Stimulated activated CD4-positive, alpha-beta T cell treated with anti-CD3 and anti-CD28 coated beads, Interleukin-15, amount 100 ng/mL, for 48 hours (primary cell): ENCODE results near the gene NSFL1C.

Source experiments
- DNase-seq, 2 donors: peaks; one replicate each; pipeline ENCODE4 v3.0.0-alpha.2; 2020; ENCODE audit warnings: low read depth in 2 of 2

The NSFL1C gene

GRCh38 chr20:1460275-1460674, 6.4 kb downstream of the NSFL1C start:
- no peak for DNase-seq

- no peak for DNase-seq
These were observed 8.7 kb downstream of the NSFL1C start for GRCh38 chr20:1457992-1458391.

- no peak for DNase-seq
These were observed 10.3 kb downstream of the NSFL1C start for GRCh38 chr20:1456300-1456699.

GRCh38 chr20:1450926-1451491, 15.6 kb downstream of the NSFL1C start:
- no peak for DNase-seq

DNA sequence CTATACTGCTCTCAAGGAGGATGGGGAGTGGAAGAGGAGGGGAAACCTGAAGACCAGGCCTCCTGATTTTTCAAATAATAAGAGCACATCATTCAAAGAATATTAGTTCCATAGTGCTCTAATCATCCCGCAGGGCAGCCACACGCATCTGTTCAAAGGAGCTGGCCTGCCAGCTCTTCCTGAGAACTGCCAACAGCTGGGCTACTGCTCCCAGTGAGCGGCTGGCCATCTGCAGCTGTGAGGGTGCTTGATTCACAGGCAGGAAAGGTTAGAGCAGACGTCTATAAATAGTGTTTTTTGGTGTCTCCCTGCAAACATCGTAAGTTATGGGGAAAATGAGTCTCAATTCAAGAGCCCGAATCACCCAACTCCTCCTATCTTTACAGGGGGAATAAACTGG, 17.3 kb downstream of the NSFL1C start:
- DNase-seq: no peak

- no peak for DNase-seq
These were observed 18.5 kb downstream of the NSFL1C start for GRCh38 chr20:1448081-1448620.

GRCh38 chr20:1446536-1446935, 20.1 kb downstream of the NSFL1C start:
- DNase-seq: no peak

DNA sequence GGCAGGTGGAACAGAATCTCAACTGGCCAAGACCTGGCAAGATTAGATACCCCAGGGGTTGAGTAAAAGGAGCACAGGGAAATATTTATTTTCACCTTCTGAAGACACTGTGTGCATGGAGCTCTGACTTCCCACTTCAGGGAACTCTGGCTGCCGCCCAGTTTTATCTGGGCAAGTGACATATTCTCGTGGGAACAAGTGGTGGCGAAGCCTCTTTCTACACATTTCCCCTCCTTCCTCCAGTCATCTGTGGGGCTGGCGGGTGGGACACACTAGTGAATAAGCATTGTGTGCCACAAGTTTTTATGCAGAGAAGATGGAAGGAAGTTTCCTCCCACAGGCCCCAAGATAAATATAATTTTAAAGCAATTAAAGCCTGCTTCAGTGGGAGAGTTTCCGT, 23.6 kb downstream of the NSFL1C start:
- DNase-seq: no peak

GRCh38 chr20:1442304-1442703, 24.3 kb downstream of the NSFL1C start:
- DNase-seq: no peak

DNA sequence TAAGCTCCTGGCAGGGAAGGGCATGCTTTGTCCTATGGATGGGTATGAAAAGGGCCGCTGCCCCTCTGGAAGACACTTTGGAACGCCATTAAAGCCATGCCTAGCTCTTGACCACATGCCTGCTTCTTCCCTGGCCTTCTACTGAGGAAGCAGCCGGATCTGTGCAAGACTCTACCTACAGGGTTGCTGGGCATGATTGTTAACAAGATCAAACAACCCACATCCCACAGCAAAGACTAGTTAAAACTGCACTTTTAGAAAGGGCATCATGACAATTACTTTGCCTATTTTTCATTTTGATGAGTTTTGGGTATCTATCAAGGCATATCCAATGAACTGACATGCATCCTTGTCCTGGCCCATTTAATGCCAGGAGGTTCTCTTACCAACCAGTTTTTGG, 25.5 kb downstream of the NSFL1C start:
- no peak for DNase-seq

GRCh38 chr20:1440024-1440423, 26.6 kb downstream of the NSFL1C start:
- DNase-seq: no peak

DNA sequence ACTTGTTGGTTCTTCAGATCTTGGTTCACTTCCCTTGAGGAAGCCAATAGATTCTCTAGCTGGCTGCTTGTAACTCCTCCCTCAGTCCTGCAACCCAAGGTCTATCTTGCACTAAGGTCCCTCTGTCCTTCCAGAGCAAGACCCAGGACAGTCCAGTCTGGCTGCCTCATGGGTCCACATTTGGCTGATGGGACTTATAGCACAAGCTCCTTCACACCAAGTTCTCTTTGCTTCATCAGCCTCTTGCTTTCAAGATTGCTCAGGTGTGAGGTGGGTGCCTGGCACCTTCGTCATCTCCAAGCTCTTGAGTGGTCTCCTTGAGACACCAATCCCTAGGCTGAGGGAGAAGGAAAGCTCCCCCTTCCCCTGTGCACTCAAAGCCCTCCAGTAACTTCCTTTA, 28.3 kb downstream of the NSFL1C start:
- no peak for DNase-seq

- DNase-seq: peak; percentile 59 to 68
These were observed 29.3 kb downstream of the NSFL1C start for GRCh38 chr20:1437235-1437904.

- no peak for DNase-seq
These were observed 30.4 kb downstream of the NSFL1C start for GRCh38 chr20:1436263-1436662.

DNA sequence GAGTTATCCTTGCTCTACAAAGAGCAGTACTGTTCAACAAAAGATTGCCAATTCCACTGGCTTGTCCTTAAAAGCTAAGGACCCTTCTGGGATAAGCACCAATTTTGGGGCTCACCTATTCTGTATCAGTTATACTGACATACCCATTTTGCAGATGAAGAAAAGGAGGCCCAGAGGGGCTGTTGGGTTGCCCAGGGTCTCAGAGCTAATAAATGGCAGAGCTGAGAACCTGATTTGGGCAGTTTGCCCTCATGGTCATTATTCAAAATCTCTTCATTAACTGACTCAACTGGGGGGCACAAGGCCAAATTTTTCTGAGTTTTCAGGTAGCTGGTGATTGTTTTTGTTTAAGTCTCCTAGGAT, 31.3 kb downstream of the NSFL1C start:
- DNase-seq: no peak

- peak; percentile 53 to 57 for DNase-seq
These were observed 31.9 kb downstream of the NSFL1C start for GRCh38 chr20:1434571-1435336.

GRCh38 chr20:1431158-1431557, 35.5 kb downstream of the NSFL1C start:
- no peak for DNase-seq

- DNase-seq: no peak
These were observed 36.6 kb downstream of the NSFL1C start for GRCh38 chr20:1430004-1430451.

DNA sequence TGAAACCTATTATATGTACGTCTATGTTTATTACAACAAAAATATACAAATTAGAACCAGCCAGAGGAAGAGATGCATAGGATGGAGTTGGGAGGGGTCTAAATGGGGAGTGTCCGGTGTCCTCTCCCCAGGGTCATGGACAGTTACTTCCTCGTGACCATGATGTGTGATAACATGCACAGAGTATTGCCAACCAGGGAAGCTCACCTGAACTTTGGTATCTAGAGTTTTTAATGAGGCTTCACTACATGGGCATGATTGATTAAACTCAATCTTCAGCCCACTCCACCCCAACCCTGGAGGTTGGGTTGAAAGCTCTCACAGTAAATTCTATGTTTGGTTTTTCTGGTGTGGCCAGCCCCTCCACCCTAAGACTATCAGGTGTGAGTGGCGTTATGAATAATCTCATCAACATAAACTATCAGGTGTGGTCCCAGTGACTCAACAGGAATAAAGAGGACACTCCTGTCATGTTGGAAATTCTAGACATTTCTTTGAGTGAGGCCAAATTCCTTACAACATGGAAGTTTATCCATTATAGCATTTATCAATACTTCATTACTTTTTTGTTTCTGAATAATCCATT, 37.4 kb downstream of the NSFL1C start:
- DNase-seq: no peak

GRCh38 chr20:1427457-1428054, 39.1 kb downstream of the NSFL1C start:
- DNase-seq: no peak

DNA sequence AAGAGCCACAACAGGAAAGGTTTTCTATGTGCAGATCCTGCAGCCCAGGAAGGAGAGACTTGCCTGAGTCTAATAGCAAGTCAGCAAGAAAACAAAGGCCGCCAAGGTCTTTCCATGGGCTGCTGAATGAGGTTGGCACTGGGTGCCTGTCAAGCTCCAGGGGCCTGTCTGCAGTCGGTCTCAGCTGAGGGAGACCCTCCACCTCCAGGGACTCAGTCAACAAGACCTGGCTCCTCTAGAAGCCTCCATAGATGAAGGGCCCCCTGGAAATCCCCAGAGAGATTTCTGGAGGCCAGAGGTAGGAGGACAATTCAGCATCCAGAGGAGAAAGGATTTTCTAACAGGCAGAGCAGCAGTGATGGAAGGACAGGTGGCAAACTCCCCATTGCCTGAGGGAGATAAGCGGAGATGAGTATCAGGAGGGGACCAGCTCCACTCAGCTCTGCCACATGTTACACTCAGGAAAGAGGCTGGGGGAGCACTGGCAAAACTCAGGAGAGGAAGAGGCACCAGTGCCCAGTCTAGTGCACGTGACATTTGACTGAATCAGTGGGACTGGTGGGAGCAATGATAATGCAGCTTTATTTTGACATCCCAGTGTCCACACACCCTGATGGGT, 40.3 kb downstream of the NSFL1C start:
- DNase-seq: no peak

- no peak for DNase-seq
These were observed 42.3 kb downstream of the NSFL1C start for GRCh38 chr20:1424336-1424735.
